KMS-11 (cell line): ENCODE results near the gene PPOX.

ENCODE experiments used
- H2AFZ ChIP-seq: fragments of 200-600 bp; sonication (generic); 2 replicates; pipeline ENCODE4 v1.6.1; 2016; ENCODE audit warnings: antibody characterized with exemption, mixed run types, low read depth
- H3K27ac ChIP-seq: fragments of 200-600 bp; sonication (generic); 2 replicates; pipeline ENCODE4 v1.6.1; 2016; ENCODE audit warnings: mild to moderate bottlenecking, mixed run types
- H3K27me3 ChIP-seq: fragments of 200-600 bp; sonication (generic); 2 replicates; pipeline ENCODE4 v1.6.1; 2017; ENCODE audit warnings: mild to moderate bottlenecking, low read depth, mixed run types, moderate library complexity; ENCODE audit not compliant: insufficient read depth
- H3K36me3 ChIP-seq: fragments of 200-600 bp; sonication (generic); 2 replicates; pipeline ENCODE4 v1.6.1; 2017; ENCODE audit warnings: mild to moderate bottlenecking, mixed run types; ENCODE audit not compliant: insufficient read depth
- H3K4me1 ChIP-seq: fragments of 200-600 bp; sonication (generic); 2 replicates; pipeline ENCODE4 v1.6.1; 2016; ENCODE audit warnings: mild to moderate bottlenecking, low read depth, mixed run types; ENCODE audit not compliant: poor library complexity, severe bottlenecking
- H3K4me2 ChIP-seq: fragments of 200-600 bp; sonication (generic); 2 replicates; pipeline ENCODE4 v1.7.0; 2016; ENCODE audit warnings: mild to moderate bottlenecking, mixed run types
- H3K4me3 ChIP-seq: fragments of 200-600 bp; sonication (generic); IDR thresholded peaks from 2 replicates; pipeline ENCODE4 v1.6.1; 2017; ENCODE audit warnings: low read depth, low read length, mixed read lengths; ENCODE audit not compliant: insufficient read depth
- H3K79me2 ChIP-seq: fragments of 200-600 bp; sonication (generic); 2 replicates; pipeline ENCODE4 v1.6.1; 2016; ENCODE audit warnings: low read depth, mixed run types; ENCODE audit not compliant: insufficient read depth
- H3K9ac ChIP-seq: fragments of 200-600 bp; sonication (generic); 2 replicates; pipeline ENCODE4 v1.6.1; 2016; ENCODE audit warnings: mild to moderate bottlenecking, mixed run types
- H4K20me1 ChIP-seq: fragments of 200-600 bp; sonication (generic); 2 replicates; pipeline ENCODE4 v1.6.1; 2016; ENCODE audit warnings: mild to moderate bottlenecking, mixed run types; ENCODE audit not compliant: insufficient read depth
- CTCF ChIP-seq: fragments of 200-600 bp; sonication (generic); conservative IDR thresholded peaks from 2 replicates; pipeline ENCODE4 v1.6.1; 2017; ENCODE audit warnings: low read depth, mild to moderate bottlenecking, antibody characterized with exemption, low read length, moderate library complexity, mixed read lengths

Gene PPOX

GRCh38 chr1:161219078-161219892 is 53.1 kb downstream of the PPOX start:
- Histone ChIP-seq H3K4me1 (peaks cover 21% of the 10 kb centered on the region), H3K79me2 (no peaks in the 10 kb centered on the region), H3K27ac (no peak overlapping the region), H3K4me2 (no peak overlapping the region), H3K36me3 (no peaks in the 10 kb centered on the region; the same call in 1 of the 2 replicates), H4K20me1 (no peaks in the 10 kb centered on the region), H3K27me3 (no peaks in the 10 kb centered on the region), H2AFZ (no peak overlapping the region), H3K4me3 (no peak overlapping the region), H3K9ac (no peak overlapping the region)
- TF ChIP-seq CTCF: no peak

- Histone ChIP-seq H3K27ac (no peak overlapping the region), H3K4me3 (no peak overlapping the region), H3K79me2 (no peaks in the 10 kb centered on the region), H3K27me3 (no peaks in the 10 kb centered on the region), H3K9ac (no peak overlapping the region), H3K4me2 (no peak overlapping the region), H4K20me1 (no peaks in the 10 kb centered on the region), H3K4me1 (peaks cover 23% of the 10 kb centered on the region), H2AFZ (no peak overlapping the region), H3K36me3 (no peaks in the 10 kb centered on the region)
- TF ChIP-seq CTCF: no peak
These were observed 53.8 kb downstream of the PPOX start for GRCh38 chr1:161220002-161220401.
